Heart left ventricle (tissue), 16 donors: ENCODE measurements around the gene NPTXR. TPM values are rescaled to one million over a fixed set of nuclear protein-coding genes. Genes with fewer than 3 reads are reported as not detected.

Experiments used
- ATAC-seq, 4 donors: fragments of 200-7000 bp; cut with Tn5 transposase; one replicate each; pipeline ENCODE4 v1.9.1; 2020 to 2022; ENCODE audit warnings: moderate library complexity in 4 of 4, mild to moderate bottlenecking in 3 of 4, moderate number of reproducible peaks in 1 of 4
- DNase-seq, 5 donors: peaks; one replicate each; pipeline ENCODE4 v3.0.0-alpha.2; 2020
- H3K27ac ChIP-seq, 12 donors: fragments of 200-600 bp; sonication (generic) in 4 of 12; one replicate each; pipeline versions ENCODE4 v1.5.0 to v1.8.0; 2016 to 2022; ENCODE audit warnings: mild to moderate bottlenecking in 2 of 12
- H3K27me3 ChIP-seq, 9 donors: fragments of 200-600 bp; sonication (generic) in 2 of 9; one replicate each; pipeline versions ENCODE4 v1.5.1 to v1.8.0; 2016 to 2022; ENCODE audit warnings: mild to moderate bottlenecking in 3 of 9
- H3K36me3 ChIP-seq, 9 donors: fragments of 200-600 bp; sonication (generic) in 2 of 9; one replicate each; pipeline versions ENCODE4 v1.5.0 to v1.8.0; 2018 to 2022; ENCODE audit warnings: mild to moderate bottlenecking in 2 of 9
- H3K4me1 ChIP-seq, 12 donors: fragments of 200-600 bp; sonication (generic) in 4 of 12; one replicate each; pipeline versions ENCODE4 v1.5.0 to v1.8.0; 2016 to 2022; ENCODE audit warnings: mild to moderate bottlenecking in 3 of 12
- H3K4me3 ChIP-seq, 12 donors: fragments of 200-600 bp; sonication (generic) in 4 of 12; one replicate each; pipeline versions ENCODE4 v1.5.0 to v1.8.0; 2017 to 2022; ENCODE audit warnings: mild to moderate bottlenecking in 9 of 12, moderate library complexity in 4 of 12
- H3K9me3 ChIP-seq, 12 donors: fragments of 200-600 bp; sonication (generic) in 4 of 12; one replicate each; pipeline versions ENCODE4 v1.5.0 to v1.8.0; 2016 to 2022; ENCODE audit warnings: mild to moderate bottlenecking in 1 of 12
- POLR2A ChIP-seq, 2 donors: fragments of 450-650 bp; IDR thresholded peaks; one replicate each; pipeline ENCODE4 v1.6.1; 2017; ENCODE audit warnings: antibody characterized with exemption in 2 of 2, mild to moderate bottlenecking in 2 of 2, moderate library complexity in 2 of 2
- WGBS, 4 donors: extraction: QIAGEN DNeasy Blood & Tissue Kit in 2 of 4; methylation state at CpG; one replicate each; pipeline versions ENCODE4 v1.1.5 to v1.1.7; 2013 to 2018; 5-methylcytosine and 5-hydroxymethylcytosine counted together
- intact Hi-C, 10 donors: fragments of 100-400 bp; cut with DNase I; formaldehyde crosslinking; loops; one replicate each; pipeline versions ENCODE4 v1.11.1 to v1.14.2; 2022
- polyA plus RNA-seq, 2 donors: library from polyadenylated mRNA; stranded (reverse); fragments of 200-250 nt; gene quantifications; one replicate each; pipeline ENCODE4 v1.2.3, GENCODE V29; 2013
- total RNA-seq, 9 donors: library from RNA; depleted of rRNA in 2 of 9; stranded (reverse); fragments of >200 nt in 2 of 9; fragmentation: NEBNext Ultra II Directional in 3 of 9; extraction: Animal tissue kit (Norgen Biotek cat#: 25700) in 3 of 9; gene quantifications; one replicate each; pipeline versions ENCODE4 v1.1.0 to v1.2.4, GENCODE V29; 2016 to 2023
- TF ChIP-seq, protein P1 (sequence below), 12 donors: fragments of 200-600 bp; sonication (generic) in 4 of 12; IDR thresholded peaks; one replicate each; pipeline versions ENCODE4 v1.5.0 to v1.8.0; 2018 to 2022; ENCODE audit warnings: antibody characterized with exemption in 12 of 12, mild to moderate bottlenecking in 5 of 12
- donor health status: ischemic (EF 13 %, LVEDD 7.1; RV severe dilation, severe dysfunction).
- donor health status: healthy with polysubstance abuse.
- donor health status: DM: no; HTN: yes; CAD: no.
- donor health status: DM: no; HTN: no; CAD: no.
- donor health status: ischemic (EF 25% LVEDD 6.9; RV normal size, moderate dysfunction).
- donor health status: ischemic (EF 25% LVEDD 5.7; RV mildly dilated, moderate dysfunction).
- donor health status: healthy.
- donor health status: DM: yes; HTN: yes; CAD: no.
- donor health status: ischemic (EF 35%, LVEDD 5.7; RV mildly dilated, moderate dysfunction).
- donor health status: nonischemic (EF 11% LVEDD 7.7; RV severe dilation, severe dysfunction).
- donor health status: DM: yes; HTN: yes; CAD: no.
- donor health status: PGD.
- donor health status: ischemic (EF 29% LVEDD 5.4; RV normal size, mild dysfunction).
- donor health status: nonischemic (EF 23%, LVEDD 6.1; RV moderate dilation, normal function).

Gene NPTXR
- total and polyA plus RNA-seq, 11 donors, result 15.4 to 34.0 (median 19.1) TPM

DNA sequence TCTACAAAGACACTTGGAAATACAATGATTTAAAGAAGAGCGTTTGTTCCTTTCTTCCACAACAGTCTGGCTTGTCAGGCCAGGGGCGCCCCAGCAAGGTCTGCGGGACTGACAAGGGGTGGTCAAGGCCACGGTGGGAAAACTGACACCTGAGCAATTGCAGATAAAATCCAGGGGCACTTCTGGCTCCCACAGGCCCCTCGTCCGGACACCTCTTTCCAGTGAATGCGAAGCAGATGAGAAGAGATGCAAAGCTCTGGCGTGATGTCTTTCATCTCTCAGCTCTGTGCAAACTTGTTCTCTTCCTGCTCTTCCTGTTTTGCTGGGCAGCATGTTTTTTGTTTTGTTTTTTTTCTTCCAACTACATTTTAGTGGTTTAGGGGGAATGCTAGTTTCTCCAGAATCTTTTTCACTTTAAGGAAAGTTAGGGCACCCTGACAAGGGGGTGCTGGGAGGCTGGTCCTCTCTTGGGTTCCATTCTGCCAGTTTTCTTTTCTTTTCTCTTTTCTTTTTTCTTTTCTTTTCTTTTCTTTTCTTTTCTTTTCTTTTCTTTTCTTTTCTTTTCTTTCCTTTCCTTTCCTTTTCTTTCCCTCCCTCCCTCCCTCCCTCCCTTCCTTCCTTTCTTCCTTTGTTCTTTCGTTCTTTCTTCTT, 39.3 kb upstream of the NPTXR start:
- ATAC-seq, result no peak
- H3K27ac ChIP-seq, result peak overlapping the region in 7 of 12 donors; percentile 80 to 90 (median 88)
- intact Hi-C loops, result loop anchor here in 1 of 10 donors (5.0 kb wide), 1 partner anchor 39 kb away; no protein-coding TSS in a partner anchor

DNA sequence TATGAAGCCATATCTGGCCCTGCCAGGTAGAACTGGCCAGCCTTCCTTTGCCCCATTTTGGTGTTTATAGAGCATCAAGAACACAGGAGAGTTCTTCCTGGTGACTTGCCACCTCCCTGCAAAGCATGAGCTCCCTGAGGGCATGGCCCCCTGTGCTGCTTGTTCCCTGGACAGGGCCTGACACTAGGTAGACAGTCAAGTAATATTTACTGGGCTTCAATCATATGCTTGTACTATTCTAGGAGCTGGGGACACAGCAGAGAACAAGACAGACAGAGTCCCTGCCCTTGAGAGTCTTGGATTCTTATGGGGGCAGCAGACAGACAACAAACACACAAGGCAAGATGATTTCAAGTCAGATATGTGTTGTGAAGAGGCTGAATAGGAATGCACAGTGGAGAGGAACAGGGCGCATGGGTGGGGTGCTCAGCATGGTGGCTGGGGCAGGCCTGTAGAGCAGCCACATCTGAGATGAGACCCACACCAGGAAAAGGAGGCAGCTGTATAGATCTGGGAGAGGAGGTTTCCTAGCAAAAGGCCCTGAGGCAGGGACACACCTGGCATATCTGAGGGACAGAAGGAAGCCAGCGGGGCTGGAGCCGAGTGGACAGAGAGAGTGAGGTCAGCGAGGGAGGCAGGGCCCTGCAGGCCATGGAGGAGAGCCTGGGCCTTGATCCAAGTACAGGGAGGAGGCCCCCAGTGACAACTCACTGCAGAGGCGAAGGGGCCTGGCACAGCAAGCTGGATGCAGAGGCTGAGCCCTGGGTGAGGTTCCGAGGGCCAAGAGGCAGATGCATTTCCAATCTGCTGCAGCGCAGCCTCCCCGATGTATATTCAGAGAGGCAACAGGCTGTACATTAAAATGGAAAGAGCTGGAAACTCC, 38.4 kb upstream of the NPTXR start:
- Histone ChIP-seq H3K27me3 (no peaks in the 10 kb centered on the region), H3K4me3 (no peak overlapping the region), H3K4me1 (peaks cover 8 to 24% (median 17%) of the 10 kb centered on the region in 12 donors), H3K36me3 (no peaks in the 10 kb centered on the region), H3K9me3 (no peaks in the 10 kb centered on the region), H3K27ac (peak overlapping the region; percentile 63 to 90 (median 82))
- 40 to 48% (median 43%) methylated on average over 8 of the region's 8 CpGs for WGBS, 4 donors
- ATAC-seq (peak; percentile 65 to 75 (median 72)), DNase-seq (peak in 3 of 5 donors; percentile 50 to 70 (median 65))
- intact Hi-C loops, result loop anchor here in 1 of 10 donors (5.0 kb wide), 1 partner anchor 40 kb away; no protein-coding TSS in a partner anchor
- TF ChIP-seq, protein P1, sequence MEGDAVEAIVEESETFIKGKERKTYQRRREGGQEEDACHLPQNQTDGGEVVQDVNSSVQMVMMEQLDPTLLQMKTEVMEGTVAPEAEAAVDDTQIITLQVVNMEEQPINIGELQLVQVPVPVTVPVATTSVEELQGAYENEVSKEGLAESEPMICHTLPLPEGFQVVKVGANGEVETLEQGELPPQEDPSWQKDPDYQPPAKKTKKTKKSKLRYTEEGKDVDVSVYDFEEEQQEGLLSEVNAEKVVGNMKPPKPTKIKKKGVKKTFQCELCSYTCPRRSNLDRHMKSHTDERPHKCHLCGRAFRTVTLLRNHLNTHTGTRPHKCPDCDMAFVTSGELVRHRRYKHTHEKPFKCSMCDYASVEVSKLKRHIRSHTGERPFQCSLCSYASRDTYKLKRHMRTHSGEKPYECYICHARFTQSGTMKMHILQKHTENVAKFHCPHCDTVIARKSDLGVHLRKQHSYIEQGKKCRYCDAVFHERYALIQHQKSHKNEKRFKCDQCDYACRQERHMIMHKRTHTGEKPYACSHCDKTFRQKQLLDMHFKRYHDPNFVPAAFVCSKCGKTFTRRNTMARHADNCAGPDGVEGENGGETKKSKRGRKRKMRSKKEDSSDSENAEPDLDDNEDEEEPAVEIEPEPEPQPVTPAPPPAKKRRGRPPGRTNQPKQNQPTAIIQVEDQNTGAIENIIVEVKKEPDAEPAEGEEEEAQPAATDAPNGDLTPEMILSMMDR (IDR thresholded peaks at IDR 0.05), result no peak
- TF ChIP-seq POLR2A (IDR thresholded peaks at IDR 0.05), result no peak

More for the DNA sequence above, 39.3 kb upstream of the NPTXR start:
- no peak for DNase-seq
- H3K4me3 ChIP-seq, result no peak overlapping the region
- WGBS, 4 donors, result 56 to 76% (median 62%) methylated on average over 8 to 9 of the region's 9 CpGs
- H3K4me1 ChIP-seq, result peaks cover 8 to 24% (median 17%) of the 10 kb centered on the region in 12 donors
- TF ChIP-seq, protein P1 (IDR thresholded peaks at IDR 0.05), result no peak
- TF ChIP-seq POLR2A (IDR thresholded peaks at IDR 0.05), result no peak
- H3K9me3 ChIP-seq, result no peaks in the 10 kb centered on the region
- no peaks in the 10 kb centered on the region for H3K36me3 ChIP-seq
- H3K27me3 ChIP-seq, result no peaks in the 10 kb centered on the region

DNA sequence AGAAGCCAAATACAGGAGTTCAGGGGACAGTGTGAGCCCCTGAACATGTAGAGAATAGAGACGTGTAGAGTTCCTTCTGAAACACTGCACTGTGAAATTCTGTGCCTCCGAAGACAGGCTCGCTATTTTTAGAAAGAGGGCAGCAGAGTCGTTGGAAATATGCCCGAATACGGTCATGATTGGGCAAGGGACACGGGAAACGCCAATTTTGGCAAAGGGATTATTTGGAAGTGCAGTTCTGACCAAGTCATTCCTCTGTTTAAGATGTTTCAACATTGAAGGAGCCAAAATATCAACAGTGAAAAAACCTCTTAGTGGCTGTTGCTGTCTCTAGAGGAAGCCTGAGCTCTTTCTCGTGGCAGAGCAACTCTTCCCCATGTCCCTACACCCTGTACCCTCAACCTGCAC, 37.6 kb upstream of the NPTXR start:
- Histone ChIP-seq H3K4me1 (peaks cover 8 to 24% (median 17%) of the 10 kb centered on the region in 12 donors), H3K36me3 (no peaks in the 10 kb centered on the region), H3K4me3 (peak overlapping the region in 1 of 12 donors; percentile 9), H3K9me3 (no peaks in the 10 kb centered on the region), H3K27ac (peak overlapping the region; percentile 63 to 90 (median 82)), H3K27me3 (no peaks in the 10 kb centered on the region)
- DNase-seq, result peak in 2 of 5 donors; percentile 56
- WGBS, 4 donors, result 5 to 11% (median 10%) methylated on average over 9 of the region's 9 CpGs
- intact Hi-C loops, result loop anchor here in 1 of 10 donors (5.0 kb wide), 1 partner anchor 41 kb away; no protein-coding TSS in a partner anchor
- TF ChIP-seq, protein P1 (IDR thresholded peaks at IDR 0.05), result peak in 2 of 12 donors; percentile 9 to 13
- TF ChIP-seq POLR2A (IDR thresholded peaks at IDR 0.05), result no peak
- peak; percentile 72 to 79 (median 72) for ATAC-seq
